Ovary (tissue), 3 donors: ENCODE measurements around the gene PDXP.

ENCODE experiments used
- EP300 ChIP-seq: sonication (generic); formaldehyde crosslinking; IDR thresholded peaks from one replicate; pipeline ENCODE4 v1.6.1; 2017; ENCODE audit warnings: antibody characterized with exemption
- POLR2A ChIP-seq: fragments of 450-650 bp; IDR thresholded peaks from one replicate; pipeline ENCODE4 v1.6.1; 2017; ENCODE audit warnings: antibody characterized with exemption, mild to moderate bottlenecking, moderate library complexity
- TF ChIP-seq, protein P1 (sequence below), 3 donors: fragments of 450-650 bp in 2 of 3; fragments of 200-600 bp in 1 of 3; IDR thresholded peaks; one replicate each; pipeline versions ENCODE4 v1.5.1 to v1.8.0; 2016 to 2022; ENCODE audit warnings: antibody characterized with exemption in 3 of 3, mild to moderate bottlenecking in 1 of 3
- donor health status: DM: no; HTN: no; CAD: no.

DNA sequence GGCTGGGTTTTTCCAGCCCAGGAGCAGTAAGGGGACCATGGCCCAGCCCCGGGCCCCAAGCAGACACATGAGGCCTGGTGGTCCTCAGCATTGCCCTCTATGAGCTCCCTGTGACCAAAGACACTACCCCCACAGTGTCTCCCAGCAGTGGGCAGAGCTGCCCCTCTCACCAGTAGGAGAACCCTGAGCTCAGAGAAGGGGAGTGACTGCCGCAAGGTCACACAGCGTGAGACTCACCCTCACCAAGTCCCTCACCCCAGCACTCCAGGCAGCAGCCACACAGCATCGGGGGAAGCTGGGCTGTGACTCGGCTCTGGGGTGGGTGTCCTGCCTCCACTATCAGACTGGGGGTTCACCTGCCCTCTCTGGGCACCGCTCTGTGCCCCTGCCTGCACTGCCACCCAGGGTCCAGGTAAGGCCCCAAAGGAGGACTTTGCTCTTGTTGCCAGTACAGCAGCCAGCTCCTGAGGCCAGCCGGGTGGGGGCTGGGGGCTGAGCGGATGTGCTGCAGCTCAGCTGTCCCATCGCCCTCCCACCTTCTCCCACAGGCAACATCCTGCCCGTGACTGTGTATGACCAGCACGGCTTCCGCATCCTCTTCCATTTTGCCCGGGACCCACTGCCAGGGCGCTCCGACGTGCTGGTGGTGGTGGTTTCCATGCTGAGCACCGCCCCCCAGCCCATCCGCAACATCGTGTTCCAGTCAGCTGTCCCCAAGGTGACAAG is 26.9 kb upstream of the PDXP start:
- no peak for TF ChIP-seq POLR2A
- TF ChIP-seq EP300, result no peak
- TF ChIP-seq, protein P1, sequence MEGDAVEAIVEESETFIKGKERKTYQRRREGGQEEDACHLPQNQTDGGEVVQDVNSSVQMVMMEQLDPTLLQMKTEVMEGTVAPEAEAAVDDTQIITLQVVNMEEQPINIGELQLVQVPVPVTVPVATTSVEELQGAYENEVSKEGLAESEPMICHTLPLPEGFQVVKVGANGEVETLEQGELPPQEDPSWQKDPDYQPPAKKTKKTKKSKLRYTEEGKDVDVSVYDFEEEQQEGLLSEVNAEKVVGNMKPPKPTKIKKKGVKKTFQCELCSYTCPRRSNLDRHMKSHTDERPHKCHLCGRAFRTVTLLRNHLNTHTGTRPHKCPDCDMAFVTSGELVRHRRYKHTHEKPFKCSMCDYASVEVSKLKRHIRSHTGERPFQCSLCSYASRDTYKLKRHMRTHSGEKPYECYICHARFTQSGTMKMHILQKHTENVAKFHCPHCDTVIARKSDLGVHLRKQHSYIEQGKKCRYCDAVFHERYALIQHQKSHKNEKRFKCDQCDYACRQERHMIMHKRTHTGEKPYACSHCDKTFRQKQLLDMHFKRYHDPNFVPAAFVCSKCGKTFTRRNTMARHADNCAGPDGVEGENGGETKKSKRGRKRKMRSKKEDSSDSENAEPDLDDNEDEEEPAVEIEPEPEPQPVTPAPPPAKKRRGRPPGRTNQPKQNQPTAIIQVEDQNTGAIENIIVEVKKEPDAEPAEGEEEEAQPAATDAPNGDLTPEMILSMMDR (IDR thresholded peaks at IDR 0.05), result no peak
